OCI-LY1 (cell line): ENCODE measurements around the gene SPARC.

Experiments used
- H2AFZ ChIP-seq: fragments of 200-600 bp; sonication (generic), shearing (Covaris generic); 2 replicates; pipeline ENCODE4 v1.6.0; 2014; ENCODE audit warnings: antibody characterized with exemption, mild to moderate bottlenecking, low read length
- H3F3A ChIP-seq: fragments of 200-600 bp; sonication (generic), shearing (Covaris generic); 2 replicates; pipeline ENCODE4 v1.6.0; 2014; ENCODE audit warnings: mild to moderate bottlenecking, antibody characterized with exemption, low read length, moderate library complexity; ENCODE audit not compliant: insufficient read depth
- H3K27ac ChIP-seq: fragments of 200-600 bp; sonication (generic); 2 replicates; pipeline ENCODE4 v1.5.1; 2014; ENCODE audit warnings: low read length, mixed run types, mild to moderate bottlenecking, low read depth; ENCODE audit not compliant: poor library complexity, severe bottlenecking
- H3K27me3 ChIP-seq: fragments of 200-600 bp; sonication (generic); 2 replicates; pipeline ENCODE4 v1.6.0; 2014; ENCODE audit warnings: antibody characterized with exemption, mild to moderate bottlenecking, low read length, moderate library complexity; ENCODE audit not compliant: insufficient read depth
- H3K36me3 ChIP-seq: fragments of 200-600 bp; sonication (generic); 2 replicates; pipeline ENCODE4 v1.6.1; 2014; ENCODE audit warnings: mild to moderate bottlenecking, antibody characterized with exemption, low read length, moderate library complexity, mixed read lengths; ENCODE audit not compliant: insufficient read depth
- H3K4me1 ChIP-seq: fragments of 200-600 bp; sonication (generic); 2 replicates; pipeline ENCODE4 v1.5.1; 2014; ENCODE audit warnings: mild to moderate bottlenecking, low read length, moderate library complexity; ENCODE audit not compliant: insufficient read depth, severe bottlenecking
- H3K4me2 ChIP-seq: fragments of 200-600 bp; sonication (generic), shearing (Covaris generic); 2 replicates; pipeline ENCODE4 v1.6.1; 2014; ENCODE audit warnings: low read length
- H3K4me3 ChIP-seq: fragments of 200-600 bp; sonication (generic); 2 replicates; pipeline ENCODE4 v1.5.1; 2014; ENCODE audit warnings: low read length, low read depth, mild to moderate bottlenecking, mixed read lengths; ENCODE audit not compliant: poor library complexity, severe bottlenecking
- H3K79me2 ChIP-seq: fragments of 200-600 bp; shearing (Covaris generic); 2 replicates; pipeline ENCODE4 v1.6.1; 2016; ENCODE audit warnings: mixed run types, low read length, mixed read lengths; ENCODE audit not compliant: insufficient read depth
- H3K9ac ChIP-seq: fragments of 200-600 bp; sonication (generic), shearing (Covaris generic); 2 replicates; pipeline ENCODE4 v1.6.1; 2014; ENCODE audit warnings: mild to moderate bottlenecking, low read length, mixed read lengths
- H3K9me2 ChIP-seq: fragments of 200-600 bp; sonication (generic), shearing (Covaris generic); 2 replicates; pipeline ENCODE4 v1.6.1; 2014; ENCODE audit warnings: low read depth, mild to moderate bottlenecking, low read length, mixed read lengths
- H3K9me3 ChIP-seq: fragments of 200-600 bp; shearing (Covaris generic); 2 replicates; pipeline ENCODE4 v1.6.1; 2014; ENCODE audit warnings: low read length, mixed read lengths
- H4K20me1 ChIP-seq: fragments of 200-600 bp; sonication (generic), shearing (Covaris generic); 2 replicates; pipeline ENCODE4 v1.6.0; 2016; ENCODE audit warnings: mild to moderate bottlenecking, low read length; ENCODE audit not compliant: insufficient read depth
- EZH2 ChIP-seq: fragments of 200-600 bp; sonication (generic), shearing (Covaris generic); IDR thresholded peaks from 2 replicates; pipeline ENCODE4 v1.8.0; 2017; ENCODE audit warnings: borderline replicate concordance, mixed run types, mild to moderate bottlenecking, antibody characterized with exemption, low read length, moderate library complexity, mixed read lengths
- TF ChIP-seq, protein P1 (sequence below): fragments of 200-600 bp; sonication (generic), shearing (Covaris generic); IDR thresholded peaks from 2 replicates; pipeline ENCODE4 v1.5.1; 2017; ENCODE audit warnings: mild to moderate bottlenecking, antibody characterized with exemption, low read length, moderate library complexity, mixed read lengths

The SPARC gene

DNA sequence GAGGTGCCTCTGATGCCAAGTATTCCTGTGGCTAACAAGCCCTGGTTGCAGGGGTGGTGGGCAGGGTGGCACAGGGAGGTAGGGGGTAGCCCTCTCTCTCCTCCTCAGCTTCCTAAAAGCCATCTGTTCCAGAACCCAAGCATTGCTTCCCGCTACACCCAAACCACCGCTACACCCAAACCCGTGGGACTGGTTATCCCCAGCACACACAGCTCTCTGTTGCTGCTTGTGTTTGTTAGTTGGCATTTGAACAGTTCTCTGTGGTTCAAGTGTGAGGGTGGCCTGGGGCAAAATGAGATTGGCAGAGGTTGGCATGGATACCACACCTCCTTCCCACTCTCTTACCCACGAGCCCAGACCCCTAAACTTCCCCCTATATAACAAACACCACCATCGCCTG is 40.4 kb downstream of the SPARC start:
- H3F3A ChIP-seq, result no peaks in the 10 kb centered on the region
- no peak for TF ChIP-seq EZH2
- TF ChIP-seq, protein P1, sequence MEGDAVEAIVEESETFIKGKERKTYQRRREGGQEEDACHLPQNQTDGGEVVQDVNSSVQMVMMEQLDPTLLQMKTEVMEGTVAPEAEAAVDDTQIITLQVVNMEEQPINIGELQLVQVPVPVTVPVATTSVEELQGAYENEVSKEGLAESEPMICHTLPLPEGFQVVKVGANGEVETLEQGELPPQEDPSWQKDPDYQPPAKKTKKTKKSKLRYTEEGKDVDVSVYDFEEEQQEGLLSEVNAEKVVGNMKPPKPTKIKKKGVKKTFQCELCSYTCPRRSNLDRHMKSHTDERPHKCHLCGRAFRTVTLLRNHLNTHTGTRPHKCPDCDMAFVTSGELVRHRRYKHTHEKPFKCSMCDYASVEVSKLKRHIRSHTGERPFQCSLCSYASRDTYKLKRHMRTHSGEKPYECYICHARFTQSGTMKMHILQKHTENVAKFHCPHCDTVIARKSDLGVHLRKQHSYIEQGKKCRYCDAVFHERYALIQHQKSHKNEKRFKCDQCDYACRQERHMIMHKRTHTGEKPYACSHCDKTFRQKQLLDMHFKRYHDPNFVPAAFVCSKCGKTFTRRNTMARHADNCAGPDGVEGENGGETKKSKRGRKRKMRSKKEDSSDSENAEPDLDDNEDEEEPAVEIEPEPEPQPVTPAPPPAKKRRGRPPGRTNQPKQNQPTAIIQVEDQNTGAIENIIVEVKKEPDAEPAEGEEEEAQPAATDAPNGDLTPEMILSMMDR, result no peak
- no peak overlapping the region for H2AFZ ChIP-seq
- no peaks in the 10 kb centered on the region for H3K9me2 ChIP-seq
- no peaks in the 10 kb centered on the region for H3K9me3 ChIP-seq
- H3K4me3 ChIP-seq, result no peak overlapping the region
- no peaks in the 10 kb centered on the region for H3K4me1 ChIP-seq
- no peaks in the 10 kb centered on the region for H3K79me2 ChIP-seq
- no peak overlapping the region for H3K27ac ChIP-seq
- no peak overlapping the region for H3K4me2 ChIP-seq
- no peak overlapping the region for H3K9ac ChIP-seq
- no peaks in the 10 kb centered on the region for H3K27me3 ChIP-seq
- no peaks in the 10 kb centered on the region for H4K20me1 ChIP-seq
- H3K36me3 ChIP-seq, result no peaks in the 10 kb centered on the region

DNA sequence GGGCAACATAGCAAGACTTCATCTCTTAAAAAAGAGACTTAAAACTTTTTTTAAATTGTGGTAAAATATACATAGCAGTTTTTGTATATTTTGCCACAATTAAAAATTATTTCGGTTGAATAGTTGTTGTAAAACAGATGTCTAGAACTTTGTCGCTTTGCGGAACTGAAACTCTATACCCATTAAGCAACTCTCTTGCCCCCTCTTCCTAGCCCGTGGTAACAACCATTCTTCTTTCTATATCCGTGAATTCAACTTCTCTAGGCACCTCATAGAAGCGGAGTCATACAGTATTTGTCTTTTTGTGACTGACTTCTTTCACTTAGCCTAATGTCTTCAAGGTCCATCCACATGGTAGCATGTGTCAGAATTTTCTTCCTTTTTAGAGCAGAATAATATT is 43.3 kb downstream of the SPARC start:
- Histone ChIP-seq H4K20me1 (no peaks in the 10 kb centered on the region), H3K9me3 (no peaks in the 10 kb centered on the region), H3K4me2 (no peak overlapping the region), H3K27me3 (no peaks in the 10 kb centered on the region), H3K4me1 (no peaks in the 10 kb centered on the region), H3K27ac (no peak overlapping the region), H3F3A (no peaks in the 10 kb centered on the region), H3K4me3 (no peak overlapping the region), H2AFZ (no peak overlapping the region), H3K36me3 (no peaks in the 10 kb centered on the region), H3K9ac (no peak overlapping the region), H3K79me2 (no peaks in the 10 kb centered on the region), H3K9me2 (no peaks in the 10 kb centered on the region)
- TF ChIP-seq, protein P1, result no peak
- TF ChIP-seq EZH2, result no peak

DNA sequence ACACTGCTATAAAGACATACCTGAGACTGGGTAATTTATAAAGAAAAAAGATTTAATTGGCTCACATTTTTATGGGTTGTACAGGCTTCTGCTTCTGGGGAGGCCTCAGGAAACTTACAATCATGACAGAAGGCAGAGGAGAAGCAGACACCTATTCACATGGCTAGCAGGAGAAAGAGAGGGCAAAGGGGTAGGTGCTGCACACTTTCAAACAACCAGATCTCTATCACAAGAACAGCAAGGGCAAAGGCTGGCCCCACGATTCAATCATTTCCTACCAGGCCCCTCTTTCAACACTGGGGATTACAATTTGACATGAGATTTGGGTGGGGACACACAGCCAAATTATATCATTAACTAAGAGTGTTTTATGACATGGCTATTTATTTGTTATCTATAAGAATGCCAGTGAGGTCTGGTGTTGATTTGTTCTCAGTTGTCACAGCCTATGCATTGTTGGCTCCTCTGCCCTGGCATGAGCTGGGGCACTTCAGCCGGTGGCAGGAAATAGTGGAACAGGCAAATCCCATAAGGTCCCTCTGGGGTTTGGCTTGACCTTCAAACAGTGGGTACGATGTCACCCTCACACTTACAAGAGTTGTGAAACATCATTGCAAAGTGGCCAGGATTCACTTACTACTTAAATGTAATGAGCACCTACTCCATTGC is 44.1 kb downstream of the SPARC start:
- no peaks in the 10 kb centered on the region for H3F3A ChIP-seq
- TF ChIP-seq, protein P1, result no peak
- no peak for TF ChIP-seq EZH2
- no peak overlapping the region for H3K4me2 ChIP-seq

More for the DNA sequence above, 44.1 kb downstream of the SPARC start:
- H3K27me3 ChIP-seq, result no peaks in the 10 kb centered on the region
- no peaks in the 10 kb centered on the region for H3K79me2 ChIP-seq
- no peak overlapping the region for H3K4me3 ChIP-seq
- H3K36me3 ChIP-seq, result no peaks in the 10 kb centered on the region
- H3K9me3 ChIP-seq, result no peaks in the 10 kb centered on the region
- H3K9ac ChIP-seq, result no peak overlapping the region
- H2AFZ ChIP-seq, result no peak overlapping the region
- H3K9me2 ChIP-seq, result no peaks in the 10 kb centered on the region
- H3K4me1 ChIP-seq, result no peaks in the 10 kb centered on the region
- no peak overlapping the region for H3K27ac ChIP-seq
- no peaks in the 10 kb centered on the region for H4K20me1 ChIP-seq
